Activated CD4-positive, alpha-beta T cell treated with anti-CD3 and anti-CD28 coated beads, Interleukin-2, amount 10 ng/mL, durations not matched to agents 24 days and 14 days (primary cell): ENCODE results near the gene FRMPD2. TPM values are rescaled to one million over a fixed set of nuclear protein-coding genes. Genes with fewer than 3 reads are reported as not detected.
"Not testable (repeated sequence)": the region's sequence is repeated elsewhere in the genome, so short reads cannot be mapped to it uniquely, and the experiment has no call there.

Experiments
- DNase-seq: peaks from one replicate; pipeline ENCODE4 v3.0.0; 2022
- H3K27ac Mint-ChIP-seq: one replicate; pipeline ENCODE4 v1.8.0; 2022; ENCODE audit warnings: mild to moderate bottlenecking, mixed read lengths
- H3K27me3 Mint-ChIP-seq: one replicate; pipeline ENCODE4 v1.8.0; 2022; ENCODE audit warnings: mixed read lengths
- H3K36me3 Mint-ChIP-seq: one replicate; pipeline ENCODE4 v1.8.0; 2022; ENCODE audit warnings: low read depth, mild to moderate bottlenecking, mixed read lengths
- H3K4me1 Mint-ChIP-seq: one replicate; pipeline ENCODE4 v1.8.0; 2021; ENCODE audit warnings: mixed read lengths
- H3K4me3 Mint-ChIP-seq: one replicate; pipeline ENCODE4 v1.8.0; 2022; ENCODE audit warnings: mild to moderate bottlenecking, moderate library complexity, mixed read lengths
- H3K9me3 Mint-ChIP-seq: one replicate; pipeline ENCODE4 v1.8.0; 2021; ENCODE audit warnings: mixed read lengths
- intact Hi-C: fragments of 100-400 bp; cut with micrococcal nuclease; formaldehyde crosslinking; loops from one replicate; pipeline ENCODE4 v1.15.1; 2023
- total RNA-seq: library from RNA; stranded (reverse); gene quantifications from 2 replicates; pipeline ENCODE4 v1.2.3, GENCODE V29; 2022

Gene FRMPD2
- total RNA-seq, 1 donor from 2014 or later = not detected

- DNase-seq, intact Hi-C loops, H3K27me3 Mint-ChIP-seq, H3K4me3 Mint-ChIP-seq, H3K4me1 Mint-ChIP-seq, H3K9me3 Mint-ChIP-seq, H3K27ac Mint-ChIP-seq, H3K36me3 Mint-ChIP-seq: not testable (repeated sequence)
Observed at GRCh38 chr10:48110277-48110676, 164.2 kb downstream of the FRMPD2 start.

Other genes with a start within 250 kb of the FRMPD2 start
- gene MAPK8, start 32.0 kb upstream of the FRMPD2 start, total RNA-seq = 46.2 and 46.4 TPM in 2 replicates